ENCODE measurements around the gene MRPS5.
A peak's percentile ranks its signal among the peaks of the same experiment; 100 is the strongest.

Gene MRPS5

GRCh38 chr2:95061119-95061512 is 60.5 kb downstream of the MRPS5 start:
- no peak for DNase-seq (ENCODE audit: low spot score)

DNA sequence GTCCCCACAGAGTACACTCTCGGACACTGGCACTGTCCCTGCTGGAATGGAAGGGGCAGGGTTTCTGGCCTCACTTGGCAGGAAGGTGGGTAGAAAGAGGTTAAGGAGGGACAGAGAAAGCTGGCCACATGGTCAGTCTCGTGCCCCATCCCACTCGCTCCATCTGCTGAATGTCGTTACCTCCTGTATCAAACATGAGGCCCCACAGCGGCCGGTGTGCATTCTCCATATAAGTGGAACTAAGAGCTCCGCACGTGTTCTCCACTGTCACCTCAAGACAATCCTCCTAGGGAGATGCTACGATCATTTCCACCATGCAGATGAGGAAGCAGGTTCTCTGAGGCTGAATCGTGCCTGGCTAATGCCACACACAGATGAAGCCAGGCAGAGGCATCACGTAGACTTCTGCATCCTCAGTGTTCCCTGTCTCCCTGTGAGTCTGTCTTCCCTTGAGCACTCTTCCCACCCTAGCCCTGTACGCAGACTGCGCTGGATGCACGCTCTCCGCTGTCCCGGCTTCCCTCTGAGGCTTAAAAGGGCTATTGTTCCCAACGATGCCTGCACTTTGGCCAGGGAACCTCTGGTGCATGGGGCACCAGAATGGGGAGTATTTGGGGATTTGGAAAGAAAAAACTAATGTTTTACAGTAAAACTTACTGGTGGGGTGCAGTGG is 61.0 kb downstream of the MRPS5 start:
- DNase-seq (ENCODE audit: low spot score) = no peak

DNA sequence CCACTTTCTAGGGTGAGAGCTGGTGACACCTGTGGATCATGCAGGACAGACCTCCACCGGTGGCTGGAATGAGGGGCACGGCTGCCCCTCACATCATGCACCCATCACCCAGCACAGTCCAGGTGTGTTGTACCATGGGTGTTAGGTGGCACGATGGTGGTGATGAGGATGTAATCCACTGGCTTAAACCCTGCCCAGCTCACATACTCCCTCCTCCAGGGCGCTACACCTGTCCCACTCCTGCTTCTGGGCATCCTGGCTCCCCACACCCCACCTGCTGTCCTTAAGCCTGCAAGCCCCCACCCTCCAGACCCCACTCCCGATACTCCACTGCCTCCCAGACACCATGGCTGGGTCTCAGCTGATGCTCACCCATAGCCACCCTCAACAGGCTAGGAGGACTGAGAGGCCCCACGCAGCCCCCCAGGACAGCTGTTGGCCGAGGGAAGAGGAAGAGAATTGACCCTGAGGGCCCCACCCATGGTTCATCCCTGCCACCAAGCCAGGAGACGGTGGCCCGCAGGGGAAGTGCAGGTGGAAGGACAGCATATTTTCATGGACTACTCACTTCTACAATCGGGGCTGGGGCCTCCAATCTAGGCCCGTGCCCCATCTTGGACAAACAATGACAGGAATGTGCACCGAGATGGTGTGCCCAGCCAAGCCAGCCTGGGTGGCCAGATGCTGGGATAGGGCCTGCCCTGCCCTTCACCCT is 61.8 kb downstream of the MRPS5 start:
- no peak for DNase-seq (ENCODE audit: low spot score)

DNA sequence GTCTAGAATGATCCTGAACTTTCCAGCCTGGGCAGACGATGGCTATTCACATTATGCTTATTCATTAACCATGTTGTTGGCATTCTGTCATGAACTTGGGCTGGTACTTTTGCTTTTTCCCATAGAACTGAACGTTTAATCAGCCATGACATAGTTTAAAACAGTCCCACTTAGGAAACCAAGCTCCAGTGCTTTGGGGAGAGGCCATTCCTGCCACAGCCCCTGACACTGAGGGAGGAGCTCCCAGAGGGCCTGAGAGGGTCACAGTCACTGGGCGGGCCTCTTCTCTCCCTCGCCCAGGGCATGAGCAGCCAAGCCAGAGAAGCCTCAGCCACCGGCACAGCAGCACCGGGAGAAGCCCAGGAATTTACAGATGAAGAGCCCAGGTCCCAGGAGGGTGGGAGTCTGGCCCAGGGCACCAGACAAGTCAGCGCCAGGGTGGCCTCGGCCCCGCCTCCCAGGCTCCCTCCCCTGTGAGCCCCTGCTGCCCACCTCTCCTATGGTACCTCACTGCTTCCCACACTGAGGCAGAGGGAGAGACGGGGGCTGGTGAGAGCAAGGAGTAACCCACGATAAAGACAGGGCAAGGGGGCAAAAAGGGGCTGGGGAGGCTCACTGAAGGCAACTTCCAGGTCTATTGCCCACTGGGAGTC is 62.5 kb downstream of the MRPS5 start:
- DNase-seq (ENCODE audit: low spot score) = no peak

DNA sequence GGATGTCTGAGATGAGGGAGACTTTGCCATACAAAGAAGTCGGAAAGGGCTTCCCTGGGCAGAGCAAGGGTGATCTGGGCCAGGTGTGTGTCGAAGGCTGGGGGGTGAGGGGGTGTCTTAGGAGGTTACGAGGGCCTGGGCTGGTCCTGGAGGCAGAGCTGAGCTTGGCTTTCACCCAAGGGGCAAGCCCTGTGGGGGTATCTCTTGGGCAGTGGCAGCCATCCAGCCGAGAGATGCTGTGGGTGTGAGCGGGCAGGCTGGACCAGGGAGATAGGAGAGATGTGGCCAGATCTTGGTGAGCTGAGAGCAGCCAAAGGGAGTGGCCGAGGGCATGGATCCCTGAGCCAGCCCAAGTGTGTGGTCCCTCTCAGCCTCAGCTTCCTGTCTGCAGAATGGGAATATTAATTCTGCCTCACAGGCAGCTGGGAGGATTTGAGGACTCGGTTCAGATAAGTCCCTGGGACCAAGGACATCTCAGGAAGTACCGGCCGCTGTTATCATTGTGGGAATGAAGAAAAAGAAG is 63.1 kb downstream of the MRPS5 start:
- no peak for DNase-seq (ENCODE audit: low spot score)

- no peak for DNase-seq (ENCODE audit: low spot score)
Observed at GRCh38 chr2:95057535-95058370, 63.9 kb downstream of the MRPS5 start.

GRCh38 chr2:95056461-95057459 is 64.8 kb downstream of the MRPS5 start:
- DNase-seq (ENCODE audit: low spot score) = no peak

DNA sequence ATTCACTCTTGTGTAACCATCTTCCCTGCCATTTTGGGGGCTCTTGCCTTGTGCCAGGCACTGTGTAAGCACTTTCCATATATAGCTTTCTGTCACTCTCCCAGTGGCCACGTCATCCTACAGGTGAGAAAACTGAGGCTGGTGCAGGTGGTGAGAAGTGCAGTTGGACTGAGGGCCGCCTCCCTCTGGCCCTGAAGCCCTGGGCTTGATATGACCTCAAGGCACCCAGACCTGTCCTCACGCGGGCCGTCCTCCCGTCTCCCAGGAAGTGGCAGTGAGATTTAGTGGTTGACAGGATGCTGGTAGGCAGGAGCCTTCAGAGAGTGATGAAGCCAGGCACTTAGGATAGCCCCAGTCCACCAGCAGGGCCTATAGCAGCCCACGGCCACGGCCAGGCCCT is 65.6 kb downstream of the MRPS5 start:
- DNase-seq (ENCODE audit: low spot score) = no peak

DNA sequence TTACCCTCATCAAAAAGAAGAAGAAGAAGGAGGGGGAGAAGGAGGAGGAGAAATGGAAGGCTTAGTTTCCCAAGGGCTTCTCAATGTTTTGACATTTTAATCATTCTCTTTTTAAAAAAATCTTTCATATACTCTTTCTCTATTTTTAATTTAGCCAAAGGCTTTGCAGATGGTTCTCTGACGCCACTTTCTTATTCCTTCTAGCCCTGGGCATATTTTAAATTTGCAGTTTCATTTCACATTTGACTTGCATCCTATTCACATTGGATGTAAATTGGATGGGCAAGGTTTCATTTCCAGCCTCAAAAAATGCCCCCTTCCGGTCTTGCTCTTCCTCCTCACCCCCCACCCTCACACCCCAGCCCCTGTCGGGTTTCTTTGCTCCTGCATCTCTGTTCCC is 66.3 kb downstream of the MRPS5 start:
- DNase-seq (ENCODE audit: low spot score) = no peak

DNA sequence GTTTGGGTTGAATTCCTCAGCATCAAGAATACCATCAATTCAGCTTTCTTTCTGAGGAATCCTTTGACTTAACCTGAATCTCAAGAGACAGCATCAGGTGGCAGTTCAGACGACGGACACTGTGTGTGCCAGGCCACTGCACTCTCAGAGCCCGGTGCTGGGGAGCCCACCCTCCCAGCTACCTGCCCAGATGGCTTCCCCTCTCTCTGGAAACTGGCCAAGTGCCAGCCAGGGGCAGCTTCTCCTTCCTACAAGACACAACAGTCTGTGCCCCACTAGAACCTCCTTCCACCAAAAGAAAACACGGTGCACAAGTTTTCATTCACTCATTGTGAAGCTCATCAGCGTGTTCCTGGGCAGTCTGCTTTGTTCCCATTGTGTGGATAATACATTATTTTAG is 67.6 kb downstream of the MRPS5 start:
- DNase-seq (ENCODE audit: low spot score) = no peak

- peak; percentile 23 for DNase-seq (ENCODE audit: low spot score)
Observed at GRCh38 chr2:95053543-95053942, 68.1 kb downstream of the MRPS5 start.

DNA sequence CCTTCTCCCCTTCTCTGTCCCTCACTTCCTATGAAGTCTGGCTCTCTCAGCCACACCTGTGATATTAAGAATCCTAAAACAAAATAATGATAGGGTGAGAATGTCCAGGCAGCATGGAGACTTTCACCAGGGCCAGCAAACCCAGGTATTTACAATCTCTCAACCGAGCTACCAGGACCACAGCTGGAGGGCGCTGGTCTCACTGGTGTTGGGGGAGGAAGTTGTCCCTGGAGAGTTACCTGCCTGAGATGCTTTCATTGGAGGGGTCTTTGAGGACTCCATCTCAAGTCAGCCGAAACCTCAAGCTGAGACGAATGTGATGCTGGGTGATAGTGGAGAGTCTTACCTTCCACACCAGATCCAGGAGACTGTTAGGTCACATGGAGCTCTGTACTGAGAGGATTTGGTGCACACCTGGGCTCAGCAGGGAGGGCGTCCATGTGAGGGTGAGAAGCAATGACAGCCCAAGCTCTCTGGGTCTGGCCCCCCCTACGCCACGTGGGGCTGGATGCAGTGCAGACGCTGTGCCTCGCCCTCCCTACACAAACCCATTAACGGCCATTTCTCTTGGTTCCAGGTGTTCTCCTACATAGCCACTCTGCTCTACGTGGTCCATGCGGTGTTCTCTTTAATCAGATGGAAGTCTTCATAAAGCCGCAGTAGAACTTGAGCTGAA is 68.7 kb downstream of the MRPS5 start:
- DNase-seq (ENCODE audit: low spot score) = no peak

DNA sequence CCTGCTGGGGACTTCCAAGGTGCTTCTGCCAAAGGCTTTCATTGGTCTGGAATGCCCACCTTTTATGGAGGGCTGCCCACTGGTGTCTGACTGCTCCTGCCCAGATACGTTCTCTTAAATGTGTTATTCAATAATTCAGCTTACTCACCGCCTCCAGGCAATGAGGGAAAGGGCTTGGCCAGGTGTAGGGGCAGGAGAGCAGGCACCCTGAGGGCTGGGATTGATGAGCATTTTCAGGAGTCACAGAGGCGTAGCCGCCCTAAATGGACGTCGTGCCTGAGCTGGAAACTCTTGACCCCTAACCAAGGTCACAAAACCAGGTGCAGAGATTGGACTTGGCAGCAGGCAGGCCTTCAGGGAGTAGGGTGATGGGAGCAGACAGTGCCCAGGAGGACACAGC is 69.3 kb downstream of the MRPS5 start:
- no peak for DNase-seq (ENCODE audit: low spot score)

- no peak for DNase-seq (ENCODE audit: low spot score)
Observed at GRCh38 chr2:95051626-95052025, 70.0 kb downstream of the MRPS5 start.

DNA sequence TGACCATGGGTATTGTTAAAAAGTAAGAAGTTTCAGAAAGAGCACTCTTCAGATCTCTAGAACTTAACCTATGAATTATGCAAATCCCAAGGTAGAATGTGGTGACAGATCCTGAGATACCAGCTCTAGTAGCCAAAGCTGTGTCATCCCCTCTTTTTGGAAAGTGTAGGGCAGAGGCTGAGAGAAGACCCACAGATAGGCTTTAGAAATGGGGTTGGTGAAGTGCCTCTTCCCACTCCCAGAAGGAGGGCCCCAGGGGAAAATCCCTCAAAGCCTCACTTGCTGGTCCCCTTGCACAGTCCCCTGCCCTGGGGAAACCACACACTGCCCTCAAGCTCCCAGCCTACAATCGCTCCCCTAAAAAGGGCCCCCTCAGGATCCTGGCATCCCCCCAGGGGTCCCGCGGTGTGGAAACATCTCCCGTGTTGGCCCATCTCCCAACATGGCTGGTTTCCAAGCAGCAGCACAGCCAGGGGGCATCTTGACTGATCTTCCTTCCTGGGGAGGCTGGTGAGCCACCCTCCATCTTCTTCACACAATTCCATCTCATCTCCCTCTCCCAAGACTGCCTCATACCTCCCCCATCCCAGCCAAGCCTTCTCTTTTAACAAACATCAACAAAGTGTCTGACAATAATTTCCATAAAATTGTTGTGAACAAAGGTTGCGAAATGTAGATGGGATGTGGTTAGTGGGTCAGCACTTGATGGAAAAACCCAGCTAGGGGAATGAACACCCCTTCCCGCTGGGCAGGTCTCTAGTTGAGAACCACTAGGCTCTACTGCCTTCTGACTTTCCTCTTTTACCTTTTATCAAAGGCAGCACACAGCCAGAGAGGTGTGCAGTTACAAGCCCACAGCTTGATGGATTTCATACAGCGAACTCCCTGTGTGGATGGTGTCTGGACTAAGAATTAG is 71.0 kb downstream of the MRPS5 start:
- DNase-seq (ENCODE audit: low spot score) = no peak

DNA sequence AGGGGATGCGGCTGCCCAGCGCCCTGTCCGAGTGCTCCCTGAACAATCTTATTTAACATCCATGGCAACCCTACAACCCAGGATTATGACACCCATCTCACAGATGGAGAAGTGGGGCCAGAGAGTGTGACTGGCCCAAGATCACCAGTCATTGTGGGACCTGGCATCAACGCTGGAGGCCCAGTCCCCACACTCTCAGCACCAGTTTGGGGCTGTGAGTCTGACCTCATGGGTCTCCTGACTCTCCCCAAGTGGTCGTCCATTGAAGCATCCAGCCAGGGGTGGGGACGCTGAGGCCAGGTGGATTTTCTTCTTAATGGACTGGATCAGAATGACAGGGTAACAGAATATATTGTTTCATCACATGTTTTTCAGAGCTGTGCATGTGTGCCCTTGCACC is 71.6 kb downstream of the MRPS5 start:
- no peak for DNase-seq (ENCODE audit: low spot score)

DNA sequence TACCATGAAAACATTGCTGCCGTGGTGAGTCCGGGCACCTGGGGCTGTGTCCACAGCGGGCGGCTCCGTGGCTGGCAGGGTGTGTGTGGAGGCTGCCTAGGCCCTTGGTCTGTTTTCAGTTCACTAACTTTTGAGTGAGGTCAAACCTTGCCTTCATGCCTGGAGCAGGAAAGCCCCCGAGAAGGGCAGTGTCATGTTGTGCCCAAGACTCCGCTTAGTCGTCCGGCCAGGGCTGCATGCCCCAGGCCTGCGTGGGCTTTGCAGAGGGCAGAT is 72.0 kb downstream of the MRPS5 start:
- no peak for DNase-seq (ENCODE audit: low spot score)

GRCh38 chr2:95048825-95049682 is 72.6 kb downstream of the MRPS5 start:
- DNase-seq (ENCODE audit: low spot score) = no peak

Data from SW480 (cell line).